Brain pericyte (primary cell): Measurements from ENCODE around the gene HIVEP3.
"Not testable (repeated sequence)": the region's sequence is repeated elsewhere in the genome, so short reads cannot be mapped to it uniquely, and the experiment has no call there.

Experiments
- DNase-seq: peaks from one replicate; pipeline ENCODE4 v3.0.0-alpha.2; 2012; ENCODE audit warnings: low read depth, low spot score

The HIVEP3 gene

GRCh38 chr1:41918450-41919043, at the start of gene HIVEP3:
TSS of gene HIVEP3 (minus strand) at chr1:41918922.
- no peak for DNase-seq

GRCh38 chr1:41964400-41964799, 45.7 kb upstream of the HIVEP3 start:
- no peak for DNase-seq

DNA sequence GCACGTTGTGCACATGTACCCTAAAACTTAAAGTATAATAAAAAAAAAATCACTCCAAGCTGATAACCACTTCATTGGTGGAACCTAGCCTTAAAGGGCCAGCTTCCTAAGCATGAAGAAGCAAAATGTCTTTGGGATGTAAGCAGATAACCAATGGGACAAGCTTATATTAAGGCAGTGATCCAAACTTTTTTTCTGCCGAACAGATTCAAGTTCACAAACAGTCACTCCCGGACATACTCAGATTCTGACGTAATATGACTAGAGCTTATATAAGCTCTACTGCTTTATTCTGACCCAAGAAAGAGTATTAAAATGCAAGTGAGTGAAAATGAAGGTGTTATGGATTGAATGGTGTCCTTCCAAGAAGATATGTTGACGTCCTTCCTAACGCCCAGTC, 44.9 kb upstream of the HIVEP3 start:
- DNase-seq = no peak

- no peak for DNase-seq
These were observed 39.4 kb upstream of the HIVEP3 start for GRCh38 chr1:41958015-41958673.

- no peak for DNase-seq
These were observed 38.8 kb upstream of the HIVEP3 start for GRCh38 chr1:41957568-41957967.

DNA sequence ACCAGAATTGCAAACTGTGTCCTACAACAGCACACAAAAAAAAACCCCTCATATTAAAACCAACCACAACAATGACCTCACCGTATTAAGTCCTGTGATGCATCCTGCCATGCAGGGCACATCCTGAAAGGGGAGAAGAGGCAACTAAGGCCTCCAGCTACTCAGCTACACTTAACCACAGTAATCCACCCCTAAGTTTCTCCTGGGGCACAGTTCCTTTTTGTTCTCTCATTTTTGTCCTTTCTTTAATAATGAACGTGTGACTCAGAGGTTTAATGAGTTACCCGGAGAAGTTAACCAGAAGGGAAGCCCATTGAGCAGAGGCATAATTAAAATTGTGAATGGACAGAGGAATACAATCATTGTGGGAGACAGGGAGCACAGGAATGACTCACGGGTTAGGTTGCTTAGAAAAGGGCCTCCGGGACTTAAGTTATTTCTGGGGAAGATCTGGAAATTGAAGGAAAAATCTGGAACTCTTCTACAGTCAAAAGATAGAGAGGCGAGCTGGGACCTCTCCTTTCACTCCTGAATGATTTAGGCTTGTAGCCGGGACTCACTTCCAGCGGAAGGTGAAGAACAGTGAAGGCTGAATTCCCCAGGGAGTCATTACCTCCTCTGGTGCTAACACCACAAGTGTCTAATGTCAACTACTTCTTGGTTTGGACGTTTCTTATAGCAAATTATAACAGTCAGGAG, 36.9 kb upstream of the HIVEP3 start:
- peak; percentile 65 for DNase-seq

GRCh38 chr1:41954533-41954944, 35.8 kb upstream of the HIVEP3 start:
- no peak for DNase-seq

- DNase-seq = no peak
These were observed 34.6 kb upstream of the HIVEP3 start for GRCh38 chr1:41953291-41953690.

GRCh38 chr1:41952208-41952607, 33.5 kb upstream of the HIVEP3 start:
- no peak for DNase-seq

DNA sequence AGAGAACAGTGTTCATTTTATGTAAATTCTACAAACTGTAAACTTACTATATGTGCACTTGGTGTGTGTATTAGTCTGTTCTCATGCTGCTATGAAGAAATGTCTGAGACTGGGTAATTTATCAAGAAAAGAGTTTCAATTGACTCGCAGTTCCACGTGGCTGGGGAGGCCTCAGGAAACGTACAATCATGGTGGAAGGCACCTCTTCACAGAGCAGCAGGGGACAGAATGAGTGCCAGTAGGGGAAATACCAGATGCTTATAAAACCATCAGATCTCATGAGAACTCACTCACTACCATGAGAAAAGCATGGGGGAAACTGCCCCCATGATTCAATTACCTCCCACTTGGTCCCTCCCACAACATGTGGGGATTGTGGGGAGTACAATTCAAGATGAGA, 32.8 kb upstream of the HIVEP3 start:
- DNase-seq = not testable (repeated sequence)

DNA sequence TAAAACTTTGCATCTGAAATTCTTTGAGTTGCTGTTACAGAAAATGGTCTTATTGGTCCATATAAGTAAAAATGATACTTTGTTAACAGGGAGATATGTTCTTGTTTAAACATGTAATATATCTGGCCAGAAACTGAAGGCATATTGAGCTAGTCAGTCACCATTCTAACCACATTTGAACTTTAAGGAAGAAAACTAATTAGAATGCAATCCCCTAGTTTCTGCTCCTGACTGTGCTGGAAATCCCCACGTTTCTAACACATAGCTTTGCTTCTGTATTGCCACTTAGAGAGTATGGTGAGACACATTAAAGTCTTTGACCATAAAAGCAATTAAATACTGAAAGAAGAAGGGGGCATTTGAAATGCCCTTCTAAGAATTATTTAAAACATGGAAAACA, 32.1 kb upstream of the HIVEP3 start:
- DNase-seq = no peak

GRCh38 chr1:41945946-41946345, 27.2 kb upstream of the HIVEP3 start:
- DNase-seq = not testable (repeated sequence)

DNA sequence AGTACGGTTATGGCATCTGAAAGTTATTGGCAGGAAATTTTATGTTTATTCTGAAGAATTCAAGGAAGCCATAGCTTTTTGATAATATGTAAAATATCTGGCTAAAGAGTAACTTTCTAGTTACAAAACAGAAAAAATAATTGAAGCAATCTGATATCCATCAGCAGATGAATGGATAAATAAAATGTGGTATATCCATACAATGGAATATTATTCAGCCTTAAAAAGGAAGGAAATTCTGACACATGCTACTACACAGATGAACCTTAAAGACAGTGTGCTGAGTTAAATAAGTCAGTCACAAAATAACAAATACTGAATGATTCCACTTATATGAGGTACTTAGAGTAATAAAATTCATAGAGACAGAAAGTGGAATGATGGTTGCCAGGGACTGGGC, 25.0 kb upstream of the HIVEP3 start:
- no peak for DNase-seq

GRCh38 chr1:41942278-41942677, 23.6 kb upstream of the HIVEP3 start:
- no peak for DNase-seq

- DNase-seq = no peak
These were observed 22.7 kb upstream of the HIVEP3 start for GRCh38 chr1:41941381-41941780.

DNA sequence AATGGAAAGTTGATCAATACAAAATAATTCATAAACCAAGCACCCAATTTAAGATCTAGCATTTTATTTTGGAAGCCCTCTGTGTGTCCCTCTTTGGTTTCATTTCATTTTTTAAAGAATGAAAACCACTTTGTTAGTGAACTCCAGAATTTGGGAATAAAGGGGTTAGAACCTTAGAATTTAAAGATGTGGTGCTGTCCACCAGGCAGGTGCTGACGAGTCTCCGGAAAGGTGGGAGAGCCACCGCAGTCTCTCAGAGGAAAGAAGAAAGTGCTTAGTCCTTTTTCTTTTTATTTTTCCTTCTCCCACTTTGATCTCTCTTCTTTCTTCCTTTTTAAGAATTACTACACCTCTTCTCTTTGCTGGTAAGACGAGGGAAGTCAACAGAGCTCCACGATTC, 20.5 kb upstream of the HIVEP3 start:
- DNase-seq = no peak

- DNase-seq = no peak
These were observed 17.4 kb upstream of the HIVEP3 start for GRCh38 chr1:41936107-41936506.

DNA sequence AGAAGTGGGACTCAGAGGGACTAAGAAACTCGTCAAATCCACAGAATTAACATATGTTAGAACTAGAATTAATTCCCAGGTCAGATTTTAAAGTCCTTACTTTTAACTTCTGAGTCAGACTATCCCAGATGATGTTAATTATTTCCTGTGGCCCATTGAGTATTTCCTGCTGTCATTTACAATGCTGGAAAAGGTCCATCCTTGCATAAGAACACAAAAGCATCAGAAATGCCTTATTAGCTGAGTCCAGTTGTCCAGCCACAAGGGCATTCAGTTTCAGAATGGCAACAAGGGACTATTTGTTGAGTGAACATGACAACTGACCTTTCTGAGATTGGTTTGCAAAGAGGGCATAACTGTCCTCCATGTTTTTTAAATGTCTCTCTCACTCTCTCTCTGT, 16.5 kb upstream of the HIVEP3 start:
- DNase-seq = no peak

- no peak for DNase-seq
These were observed 14.4 kb upstream of the HIVEP3 start for GRCh38 chr1:41933106-41933505.

- DNase-seq = no peak
These were observed 12.9 kb upstream of the HIVEP3 start for GRCh38 chr1:41931578-41931977.

DNA sequence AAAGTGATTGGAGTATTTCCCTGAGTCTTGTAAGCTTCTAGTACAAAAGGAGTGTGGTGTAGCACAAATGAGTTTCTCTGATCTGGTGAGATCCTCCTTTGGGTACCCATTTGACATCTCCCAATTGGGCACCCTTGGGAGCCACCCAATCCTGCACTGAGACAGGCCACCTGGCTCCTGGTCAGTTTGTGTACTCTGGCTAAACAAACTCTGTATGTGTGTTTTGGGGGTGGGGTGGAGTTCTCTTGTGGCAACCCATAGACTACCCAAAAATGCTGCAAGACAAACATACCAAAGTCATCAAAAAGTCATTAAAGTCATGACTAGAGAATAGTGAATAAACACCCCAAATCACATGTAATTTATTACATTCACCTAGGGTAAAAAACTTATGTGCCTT, 8.4 kb upstream of the HIVEP3 start:
- no peak for DNase-seq

- DNase-seq = no peak
These were observed 7.0 kb upstream of the HIVEP3 start for GRCh38 chr1:41925712-41926111.

- DNase-seq = no peak
These were observed 6.2 kb upstream of the HIVEP3 start for GRCh38 chr1:41924911-41925310.
